ENCODE results near the gene PIBF1.

- TF ChIP-seq POLR2A (IDR thresholded peaks at IDR 0.05) (no peak), CTCF (IDR thresholded peaks at IDR 0.05) (no peak), EP300 (IDR thresholded peaks at IDR 0.05) (no peak)
These were observed 171.5 kb downstream of the PIBF1 start for GRCh38 chr13:72953391-72953965.

All from suprapubic skin (tissue), 3 donors.